NCI-H146 treated with DMSO at 0.1 percent for 48 hours (cell line): Measurements from ENCODE around the gene SPRED3.
"Not testable (repeated sequence)": the region's sequence is repeated elsewhere in the genome, so short reads cannot be mapped to it uniquely, and the experiment has no call there.

Experiments
- DNase-seq: peaks from one replicate; lab custom pipeline; 2025; ENCODE audit not compliant: unreplicated experiment; lab: John Stamatoyannopoulos, UW

The SPRED3 gene, protein sequence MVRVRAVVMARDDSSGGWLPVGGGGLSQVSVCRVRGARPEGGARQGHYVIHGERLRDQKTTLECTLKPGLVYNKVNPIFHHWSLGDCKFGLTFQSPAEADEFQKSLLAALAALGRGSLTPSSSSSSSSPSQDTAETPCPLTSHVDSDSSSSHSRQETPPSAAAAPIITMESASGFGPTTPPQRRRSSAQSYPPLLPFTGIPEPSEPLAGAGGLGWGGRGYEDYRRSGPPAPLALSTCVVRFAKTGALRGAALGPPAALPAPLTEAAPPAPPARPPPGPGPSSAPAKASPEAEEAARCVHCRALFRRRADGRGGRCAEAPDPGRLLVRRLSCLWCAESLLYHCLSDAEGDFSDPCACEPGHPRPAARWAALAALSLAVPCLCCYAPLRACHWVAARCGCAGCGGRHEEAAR

GRCh38 chr19:38388349-38389100, at the start of gene SPRED3:
TSS of gene SPRED3 (plus strand) at chr19:38388697. CDS start at chr19:38390303, 1,606 bp downstream.
- peak; percentile 63 for DNase-seq

- not testable (repeated sequence) for DNase-seq
Measured at GRCh38 chr19:38339011-38339410, 49.5 kb upstream of the SPRED3 start.

DNA sequence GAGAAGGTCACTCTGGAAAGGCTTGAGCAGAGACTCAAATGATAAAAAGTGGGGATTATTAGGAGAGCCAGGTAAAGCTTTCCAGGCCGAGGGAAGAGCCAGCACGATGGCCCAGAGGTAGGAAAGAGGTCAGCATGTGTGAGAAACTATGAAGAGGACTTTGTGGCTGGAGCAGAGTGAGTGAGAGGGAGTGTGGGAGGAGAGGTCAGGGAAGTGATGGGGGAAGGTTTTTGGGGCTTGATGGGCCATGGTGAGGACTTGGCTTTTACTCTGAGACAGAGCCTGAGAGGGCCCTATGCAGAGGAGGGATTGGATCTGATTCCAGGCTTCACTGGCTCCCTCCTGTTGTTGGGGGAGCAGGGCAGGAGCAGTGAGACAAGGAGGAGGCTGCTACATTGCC, 47.6 kb upstream of the SPRED3 start:
- DNase-seq, result no peak

GRCh38 chr19:38346837-38347236, 41.7 kb upstream of the SPRED3 start:
- no peak for DNase-seq

DNA sequence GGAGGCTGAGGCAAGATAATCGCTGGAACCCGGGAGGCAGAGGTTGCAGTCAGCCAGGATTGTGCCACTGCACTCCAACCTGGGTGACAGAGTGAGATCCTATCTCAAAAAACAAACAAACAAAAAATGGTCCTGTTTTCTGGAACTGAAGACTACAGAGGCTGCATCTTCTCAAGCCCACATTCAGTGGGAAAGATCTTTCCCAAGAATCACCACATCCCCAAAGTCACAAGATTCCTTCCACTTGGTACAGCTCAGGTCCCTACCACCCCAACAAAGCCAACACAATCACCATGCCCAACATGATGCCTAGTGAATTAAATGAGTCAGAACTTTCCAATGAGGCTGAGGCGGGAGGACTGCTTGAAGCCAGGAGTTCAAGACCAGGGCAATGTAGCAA, 37.6 kb upstream of the SPRED3 start:
- no peak for DNase-seq

GRCh38 chr19:38351865-38352395, 36.6 kb upstream of the SPRED3 start:
- no peak for DNase-seq

DNA sequence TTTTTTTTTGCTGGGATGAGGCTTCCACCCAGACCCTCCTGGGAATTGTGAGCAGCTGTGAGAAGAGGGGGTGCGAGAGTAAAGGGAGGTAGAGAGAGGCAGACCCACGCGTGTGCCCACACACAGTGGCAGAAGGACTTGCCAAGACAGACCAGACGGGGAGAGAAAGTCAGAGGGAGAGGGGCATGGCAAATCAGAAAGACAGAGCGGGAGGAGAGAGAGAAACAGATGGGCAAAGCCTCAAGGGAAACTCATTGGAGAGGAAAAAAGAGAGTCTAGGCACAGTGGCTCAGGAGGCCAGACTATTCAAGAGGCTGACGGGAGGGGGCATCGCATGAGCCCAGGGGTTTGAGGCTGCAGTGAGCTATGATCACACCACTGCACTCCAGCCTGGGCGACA, 35.9 kb upstream of the SPRED3 start:
- no peak for DNase-seq

- DNase-seq, result no peak
Measured at GRCh38 chr19:38355728-38356725, 32.5 kb upstream of the SPRED3 start.

DNA sequence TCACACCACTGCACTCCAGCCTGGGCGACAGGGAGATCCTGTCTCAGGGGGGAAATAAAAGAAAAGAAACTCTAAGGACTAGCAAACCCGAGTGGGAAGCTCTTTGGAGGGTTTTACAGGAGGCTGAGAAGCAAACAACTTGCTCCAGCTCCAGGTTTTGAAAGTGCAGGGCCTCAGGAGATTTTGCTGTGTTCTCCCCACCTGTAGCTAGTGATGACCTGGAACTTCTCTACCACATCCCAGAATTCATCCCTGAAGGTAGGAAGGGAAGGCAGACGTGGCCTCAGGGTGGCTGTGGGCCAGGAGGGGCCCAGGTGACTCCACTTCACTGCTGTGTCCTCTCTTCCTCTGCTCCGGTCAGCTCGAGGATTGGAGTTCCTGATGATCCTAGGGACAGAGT, 30.4 kb upstream of the SPRED3 start:
- no peak for DNase-seq

DNA sequence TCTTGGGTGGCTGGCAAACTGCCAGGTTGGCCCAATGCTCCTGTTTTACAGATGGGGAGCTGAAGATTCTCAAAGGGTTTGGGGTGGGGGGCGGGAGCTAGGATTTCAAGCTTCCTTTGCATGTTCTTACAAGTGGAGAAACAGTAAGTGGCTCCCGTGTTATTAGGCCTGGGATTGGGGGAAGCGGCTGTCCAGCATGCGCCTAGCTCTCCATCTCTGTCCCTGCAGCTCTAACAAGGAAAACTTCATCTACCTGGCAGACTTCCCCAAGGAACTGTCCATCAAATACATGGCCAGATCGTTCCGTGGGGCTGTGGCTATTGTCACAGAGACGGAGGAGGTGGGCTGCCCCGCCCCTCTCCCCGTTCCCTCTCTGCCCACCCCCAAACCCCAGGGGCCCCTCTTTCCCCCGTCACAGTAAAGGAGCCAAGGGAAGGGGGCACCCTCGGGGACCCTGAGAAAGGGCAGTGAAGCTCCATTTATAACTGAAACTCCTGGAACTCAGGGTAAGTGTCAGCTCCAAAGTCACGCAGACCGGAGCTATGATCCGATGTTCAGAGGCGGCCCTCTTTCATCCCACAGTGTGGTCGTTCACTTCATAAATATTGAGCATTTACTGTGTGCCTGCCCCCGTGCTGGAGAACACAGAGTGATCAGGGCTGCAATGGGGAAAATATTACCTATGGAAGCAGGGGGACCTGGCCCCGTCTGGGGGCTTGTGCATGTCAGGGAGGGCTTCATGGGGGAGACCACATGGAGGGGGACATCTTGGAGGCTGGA, 29.1 kb upstream of the SPRED3 start:
- DNase-seq, result no peak

DNA sequence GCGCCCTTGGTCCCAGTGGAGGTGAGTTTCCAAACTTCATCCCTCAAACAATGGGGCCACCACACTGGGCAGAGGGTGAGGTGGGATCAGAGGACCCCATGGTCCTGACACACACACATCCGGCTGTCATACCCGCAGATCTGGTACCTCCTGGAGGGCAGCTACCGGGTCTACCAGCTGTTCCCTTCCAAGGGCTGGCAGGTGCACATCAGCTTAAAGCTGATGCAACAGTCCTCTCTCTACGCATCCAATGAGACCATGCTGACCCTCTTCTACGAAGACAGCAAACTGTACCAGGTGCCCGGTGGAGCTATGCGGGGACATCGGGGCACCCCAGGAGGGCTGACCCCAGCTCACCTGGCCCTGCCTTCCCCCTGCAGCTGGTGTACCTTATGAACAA, 28.1 kb upstream of the SPRED3 start:
- peak; percentile 59 for DNase-seq

GRCh38 chr19:38360839-38361631, 27.5 kb upstream of the SPRED3 start:
- DNase-seq, result no peak

DNA sequence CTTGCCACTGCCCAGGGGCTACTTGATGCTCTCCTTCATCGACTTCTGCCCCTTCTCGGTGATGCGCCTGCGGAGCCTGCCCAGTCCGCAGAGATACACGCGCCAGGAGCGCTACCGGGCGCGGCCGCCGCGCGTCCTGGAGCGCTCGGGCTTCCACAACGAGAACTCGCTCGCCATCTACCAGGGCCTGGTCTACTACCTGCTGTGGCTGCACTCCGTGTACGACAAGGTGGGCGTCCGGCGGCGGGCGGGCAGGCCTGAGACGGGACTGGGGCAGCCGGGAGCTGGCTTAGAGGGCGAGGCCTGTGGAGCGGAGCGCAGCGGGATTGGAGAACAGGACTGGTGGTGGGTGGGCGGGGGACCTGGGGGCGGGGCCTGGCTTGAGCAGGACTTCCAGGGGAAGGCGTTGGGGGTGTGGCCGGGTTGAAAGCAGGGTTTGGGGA, 26.8 kb upstream of the SPRED3 start:
- DNase-seq, result peak; percentile 85

- DNase-seq, result peak; percentile 85
Measured at GRCh38 chr19:38362076-38362945, 26.2 kb upstream of the SPRED3 start.

DNA sequence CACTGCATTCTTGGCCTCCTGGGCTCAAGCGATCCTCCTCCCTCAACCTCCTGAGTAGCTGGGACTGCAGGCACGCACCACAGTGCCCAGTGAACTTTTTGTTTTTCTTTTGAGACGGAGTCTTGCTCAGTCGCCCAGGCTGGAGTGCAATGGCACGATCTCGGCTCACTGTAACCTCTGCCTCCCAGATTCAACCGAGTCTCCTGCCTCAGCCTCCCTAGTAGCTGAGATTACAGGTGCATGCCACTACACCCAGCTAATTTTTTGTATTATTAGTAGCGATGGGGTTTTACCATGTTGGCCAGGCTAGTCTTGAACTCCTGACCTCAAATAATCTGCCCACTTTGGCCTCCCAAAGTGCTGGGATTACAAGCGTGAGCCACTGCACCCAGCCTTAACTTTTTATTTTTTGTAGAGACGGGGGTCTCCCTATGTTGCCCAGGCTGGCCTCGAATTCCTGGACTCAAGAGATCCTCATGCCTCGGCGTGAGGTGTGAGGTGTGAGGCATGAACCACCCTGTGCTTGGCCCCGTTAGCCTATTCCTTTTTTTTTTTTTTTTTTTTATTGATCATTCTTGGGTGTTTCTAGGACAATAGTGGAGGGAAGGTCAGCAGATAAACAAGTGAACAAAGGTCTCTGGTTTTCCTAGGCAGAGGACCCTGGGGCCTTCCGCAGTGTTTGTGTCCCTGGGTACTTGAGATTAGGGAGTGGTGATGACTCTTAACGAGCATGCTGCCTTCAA, 25.4 kb upstream of the SPRED3 start:
- not testable (repeated sequence) for DNase-seq

DNA sequence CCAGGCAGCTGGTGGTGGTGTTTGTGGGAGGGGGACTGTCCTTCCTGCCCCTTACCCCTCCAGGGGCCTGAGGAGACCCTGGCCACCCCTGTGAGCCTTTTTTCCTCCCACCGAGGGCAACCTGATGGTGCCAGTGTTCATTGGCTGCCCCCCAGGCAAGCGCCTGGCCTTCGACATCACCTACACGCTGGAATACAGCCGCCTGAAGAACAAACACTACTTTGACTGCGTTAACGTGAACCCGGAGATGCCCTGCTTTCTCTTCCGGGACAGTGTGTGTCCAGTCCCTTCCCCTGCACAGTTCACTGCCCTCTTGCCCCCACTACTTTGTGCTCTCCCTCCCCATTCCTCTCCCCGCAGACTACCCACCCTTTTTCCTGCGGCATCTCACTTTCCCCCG, 21.5 kb upstream of the SPRED3 start:
- no peak for DNase-seq

GRCh38 chr19:38369584-38369983, 18.9 kb upstream of the SPRED3 start:
- no peak for DNase-seq

DNA sequence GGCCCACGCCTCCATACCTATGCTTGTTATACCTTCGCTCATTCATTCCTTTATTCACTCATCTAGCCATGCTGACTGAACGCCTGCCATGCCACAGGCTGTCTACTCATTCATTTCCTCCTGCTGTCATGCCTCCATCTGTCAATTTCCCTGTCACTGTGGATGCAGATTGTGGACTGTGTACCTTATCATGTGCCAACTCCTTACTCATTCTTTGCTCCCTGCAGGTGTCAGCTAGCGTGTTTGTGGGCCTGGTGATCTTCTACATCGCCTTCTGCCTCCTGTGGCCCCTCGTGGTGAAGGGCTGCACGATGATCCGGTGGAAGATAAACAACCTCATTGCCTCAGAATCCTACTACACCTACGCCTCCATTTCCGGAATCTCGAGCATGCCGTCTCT, 18.2 kb upstream of the SPRED3 start:
- no peak for DNase-seq
